Activated CD8-positive, alpha-beta memory T cell treated with anti-CD3 and anti-CD28 coated beads for 24 hours (primary cell): ENCODE measurements around the gene FOXJ3.
"Not testable (repeated sequence)": the region's sequence is repeated elsewhere in the genome, so short reads cannot be mapped to it uniquely, and the experiment has no call there.

ENCODE experiments used
- DNase-seq: peaks from one replicate; pipeline ENCODE4 v3.0.0-alpha.2; 2020

Gene FOXJ3

DNA sequence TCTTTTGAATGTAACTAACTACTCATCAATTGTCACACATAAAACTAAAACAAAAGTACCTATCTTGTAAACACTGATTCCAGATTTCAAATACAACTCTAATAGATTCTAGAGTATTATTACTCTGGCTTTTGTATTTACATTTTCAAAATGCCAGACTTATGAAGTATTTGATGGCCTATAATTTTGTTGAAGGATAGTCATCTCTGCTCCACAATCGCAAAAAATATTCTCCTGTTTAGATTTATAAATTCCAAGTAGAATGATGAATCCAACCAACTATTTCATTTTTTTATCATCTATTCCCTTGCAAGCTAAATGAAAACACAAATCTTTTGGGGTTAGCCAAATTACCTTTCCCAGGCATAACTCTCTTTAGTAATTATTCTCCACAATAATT, 95.5 kb downstream of the FOXJ3 start:
- DNase-seq = no peak

DNA sequence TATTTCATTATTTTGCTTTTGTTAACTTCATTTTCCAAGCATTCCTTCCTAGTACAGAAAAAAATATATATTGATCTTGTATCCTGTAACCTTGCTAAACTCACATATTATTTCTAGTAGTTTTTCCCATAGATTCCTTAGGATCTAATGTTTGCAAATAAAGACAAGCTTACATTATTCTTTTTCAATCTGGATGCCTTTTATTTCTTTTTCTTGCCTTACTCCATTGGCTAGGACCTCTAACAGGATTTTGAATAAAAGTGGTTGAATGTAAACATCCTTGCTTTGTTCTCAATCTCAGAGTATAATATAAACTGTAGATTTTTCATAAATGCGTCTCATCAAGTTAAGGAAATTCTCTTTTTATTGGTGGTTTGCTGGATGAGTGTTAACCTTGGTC, 96.0 kb downstream of the FOXJ3 start:
- no peak for DNase-seq

DNA sequence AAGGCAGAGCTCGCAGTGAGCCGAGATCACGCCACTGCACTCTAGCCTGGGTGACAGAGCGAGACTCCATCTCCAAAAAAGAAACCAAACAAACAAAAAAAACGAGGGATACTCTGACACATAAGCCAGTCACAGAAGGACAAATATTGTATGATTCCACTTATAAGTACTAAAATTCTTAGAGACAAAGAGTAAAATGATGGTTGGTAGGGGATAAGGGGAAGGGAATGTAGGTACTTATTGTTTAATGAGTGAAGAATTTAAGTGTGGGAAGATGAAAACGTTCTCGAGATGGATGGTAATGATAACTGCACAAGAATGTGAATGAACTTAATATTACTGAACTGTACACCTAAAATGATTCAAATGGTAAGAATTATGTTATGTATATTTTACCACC, 103.8 kb downstream of the FOXJ3 start:
- no peak for DNase-seq

DNA sequence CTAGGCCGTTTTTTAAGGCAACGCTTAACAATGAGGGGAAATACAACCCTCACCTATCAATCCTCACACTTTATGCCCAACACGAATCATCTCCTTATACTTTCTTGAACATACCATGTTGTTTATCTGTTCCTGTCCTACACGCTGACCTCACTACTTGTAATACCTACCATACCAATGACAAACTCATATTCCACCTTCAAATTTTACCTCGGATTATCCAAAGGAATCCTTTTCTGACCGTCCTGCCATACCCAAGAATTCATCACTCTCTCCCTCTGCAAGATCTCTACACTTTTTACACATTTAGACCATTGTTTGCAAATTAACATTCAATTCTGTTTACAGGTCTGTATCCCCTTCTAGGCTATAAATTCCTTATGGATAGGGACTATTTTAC, 106.1 kb downstream of the FOXJ3 start:
- no peak for DNase-seq

DNA sequence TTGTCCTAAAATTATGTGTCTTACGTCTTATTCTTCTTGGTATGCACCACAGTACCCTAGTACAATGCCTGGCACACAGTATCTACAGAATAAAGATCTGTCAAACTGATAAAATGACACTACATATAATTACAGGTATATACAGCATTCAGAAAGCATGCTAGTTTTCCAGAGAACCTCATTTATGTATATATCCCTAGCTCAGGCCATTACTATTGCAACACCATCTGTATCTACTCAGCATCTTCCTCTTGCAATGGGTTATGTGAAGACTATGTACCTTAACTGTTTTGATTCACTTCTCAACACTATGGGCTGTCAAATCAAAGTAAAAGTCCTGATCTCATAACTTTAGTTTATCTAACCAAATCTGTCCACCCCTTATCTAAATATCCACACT, 112.0 kb downstream of the FOXJ3 start:
- DNase-seq = no peak

DNA sequence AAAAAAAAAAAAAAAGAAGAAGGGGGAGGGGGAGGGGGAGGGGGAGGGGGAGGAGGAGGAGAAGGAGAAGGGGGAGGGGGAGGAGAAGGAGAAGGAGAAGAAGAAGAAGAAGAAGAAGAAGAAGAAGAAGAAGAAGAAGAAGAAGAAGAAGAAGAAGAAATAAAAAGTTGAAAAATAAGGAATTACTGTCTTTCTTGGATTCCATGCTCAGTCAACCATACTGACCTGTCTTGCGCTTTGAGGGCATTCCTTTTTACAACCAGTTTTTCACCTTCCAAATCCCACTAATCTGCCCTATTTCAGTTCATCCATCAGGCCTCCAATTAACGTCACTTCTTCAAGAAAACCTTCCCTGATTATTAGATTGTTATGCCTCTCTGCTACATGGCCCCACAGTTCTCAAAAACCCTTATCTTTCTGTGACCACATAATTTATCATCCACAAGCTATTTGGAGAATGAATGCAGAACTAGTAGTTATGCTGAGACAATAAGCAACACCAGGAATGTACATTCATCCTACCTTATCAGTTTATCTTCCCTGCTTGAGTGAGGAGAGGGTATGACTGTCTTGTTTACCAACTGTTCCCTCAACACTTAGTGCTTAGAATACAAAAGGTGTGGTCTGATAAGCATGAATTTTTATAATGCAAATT, 113.0 kb downstream of the FOXJ3 start:
- no peak for DNase-seq

- DNase-seq = no peak
Measured at GRCh38 chr1:42221456-42221855, 113.6 kb downstream of the FOXJ3 start.

DNA sequence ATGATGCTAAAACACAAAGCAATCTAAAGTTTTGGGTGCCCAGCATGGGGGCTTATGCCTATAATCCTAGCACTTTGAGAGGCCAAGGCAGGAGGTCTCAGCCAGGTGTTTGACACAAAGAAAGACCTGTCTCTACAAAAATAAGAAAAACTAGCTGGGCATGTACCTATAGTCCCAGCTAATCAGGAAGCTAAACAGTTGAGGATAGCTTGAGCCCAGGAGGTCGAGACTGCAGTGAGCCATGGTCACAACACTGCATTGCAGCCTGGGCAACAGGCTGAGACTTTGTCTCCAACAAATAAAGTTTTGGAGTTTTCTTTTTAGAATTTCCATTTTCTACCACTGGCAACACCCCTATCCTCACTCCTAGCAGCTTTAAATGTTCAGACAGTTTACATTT, 115.4 kb downstream of the FOXJ3 start:
- no peak for DNase-seq

- DNase-seq = no peak
Measured at GRCh38 chr1:42214447-42214871, 120.6 kb downstream of the FOXJ3 start.

DNA sequence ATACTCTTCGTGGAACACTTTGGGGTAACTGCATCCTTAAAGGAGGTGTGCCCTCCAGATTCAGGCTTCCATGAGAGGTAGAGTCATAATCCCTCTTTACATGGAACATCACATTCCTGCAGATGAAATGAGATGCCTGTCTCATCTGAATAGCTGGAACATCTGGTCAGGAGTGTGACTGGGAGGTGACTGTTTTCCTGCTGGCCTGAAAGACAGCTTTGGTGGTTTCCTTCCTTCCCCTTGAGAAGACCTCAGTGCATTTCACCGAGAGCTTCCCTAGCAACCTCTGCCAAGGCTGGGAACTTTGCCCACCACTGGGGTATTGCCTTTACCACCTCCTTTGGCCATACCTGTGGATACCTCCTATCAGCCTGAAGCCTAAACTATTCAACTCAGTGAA, 123.8 kb downstream of the FOXJ3 start:
- DNase-seq = no peak

- no peak for DNase-seq
Measured at GRCh38 chr1:42210421-42211133, 124.5 kb downstream of the FOXJ3 start.

DNA sequence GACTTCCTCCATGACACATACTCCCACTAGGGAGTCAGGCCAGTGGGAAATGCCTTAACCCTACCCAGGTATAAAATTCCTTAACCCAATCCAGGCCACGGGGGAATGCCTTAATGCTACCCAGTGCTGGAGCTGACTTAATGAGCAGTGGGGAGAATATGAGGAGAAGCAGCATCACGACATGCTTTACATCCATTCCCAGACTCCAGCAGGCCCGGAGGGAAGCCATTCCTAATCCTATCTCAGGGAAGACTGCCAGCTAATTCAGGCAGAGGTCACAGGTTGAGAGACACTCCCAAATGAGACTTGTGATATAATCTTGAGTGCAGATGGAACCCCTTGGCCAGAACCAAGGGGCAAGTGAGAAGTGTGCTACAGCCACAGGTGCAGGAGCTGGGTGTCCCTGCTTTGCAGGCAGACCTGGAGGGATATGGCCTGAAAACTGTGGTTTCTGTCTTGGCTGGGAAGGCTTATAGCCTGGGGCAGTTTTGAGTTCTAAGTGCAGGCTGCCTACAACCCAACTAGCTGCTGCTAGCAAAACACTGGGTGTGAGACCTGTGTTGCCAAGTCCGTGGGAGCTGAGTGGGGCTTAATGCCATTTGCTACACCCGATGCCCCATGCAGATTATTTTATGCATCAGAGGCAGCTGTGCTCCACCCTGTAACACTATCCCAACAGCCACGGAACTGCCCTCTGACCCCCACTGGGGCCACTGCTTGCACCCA, 125.3 kb downstream of the FOXJ3 start:
- no peak for DNase-seq

DNA sequence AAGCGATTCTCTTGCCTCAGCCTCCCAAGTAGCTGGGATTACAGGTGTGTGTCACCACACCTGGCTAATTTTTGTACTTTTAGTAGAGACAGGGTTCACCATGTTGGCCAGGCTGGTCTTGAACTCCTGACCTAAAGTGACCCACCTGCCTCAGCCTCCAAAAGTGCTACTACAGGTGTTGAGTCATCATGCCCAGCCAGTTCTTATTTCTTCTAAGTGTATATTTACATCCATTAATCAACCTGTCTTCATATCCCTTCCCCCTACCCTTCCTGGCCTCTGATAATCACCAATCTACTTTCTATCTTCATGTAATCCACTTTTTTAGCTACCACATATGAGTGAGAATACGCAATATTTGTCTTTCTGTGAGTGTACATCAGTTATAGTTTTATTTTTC, 128.1 kb downstream of the FOXJ3 start:
- DNase-seq = not testable (repeated sequence)

DNA sequence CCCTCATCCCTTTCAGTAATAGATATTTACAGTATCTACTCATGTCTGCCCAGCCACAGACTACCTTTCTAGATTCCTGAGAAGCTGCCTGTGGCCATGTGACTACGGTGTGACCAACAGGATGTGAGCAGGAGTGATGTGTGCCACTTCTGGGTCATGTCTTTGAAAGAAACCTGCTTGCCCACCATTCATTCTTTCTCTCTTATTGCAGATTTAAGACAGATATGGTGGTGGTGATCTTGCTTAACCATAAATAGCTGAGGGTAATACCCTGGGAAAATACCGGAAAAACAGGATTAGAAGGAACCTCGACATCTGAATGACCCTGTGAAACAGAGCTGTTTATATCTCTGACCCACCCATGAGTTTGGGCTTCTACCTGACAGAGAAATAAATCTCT, 128.9 kb downstream of the FOXJ3 start:
- no peak for DNase-seq

- DNase-seq = no peak
Measured at GRCh38 chr1:42201986-42202385, 133.0 kb downstream of the FOXJ3 start.

DNA sequence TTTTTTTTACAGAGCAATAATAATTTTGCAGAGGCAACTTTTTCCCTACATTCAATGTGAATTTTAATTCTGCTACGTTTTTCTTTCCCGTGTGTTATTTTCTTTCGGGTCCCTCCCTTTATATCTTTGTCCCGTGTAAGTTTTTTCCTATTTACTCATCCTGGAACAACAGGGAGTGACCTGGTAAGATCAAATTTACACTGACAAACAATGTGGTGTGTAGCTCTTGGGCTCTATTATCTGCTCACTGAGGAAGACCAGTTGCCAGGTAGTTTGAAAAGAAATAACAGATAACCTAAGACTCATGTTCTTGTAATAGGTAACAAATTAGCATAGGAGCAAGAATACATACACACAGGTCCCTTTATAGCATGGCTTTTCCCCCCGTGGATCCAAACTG, 136.8 kb downstream of the FOXJ3 start:
- no peak for DNase-seq

GRCh38 chr1:42195841-42196240, 139.2 kb downstream of the FOXJ3 start:
- no peak for DNase-seq

DNA sequence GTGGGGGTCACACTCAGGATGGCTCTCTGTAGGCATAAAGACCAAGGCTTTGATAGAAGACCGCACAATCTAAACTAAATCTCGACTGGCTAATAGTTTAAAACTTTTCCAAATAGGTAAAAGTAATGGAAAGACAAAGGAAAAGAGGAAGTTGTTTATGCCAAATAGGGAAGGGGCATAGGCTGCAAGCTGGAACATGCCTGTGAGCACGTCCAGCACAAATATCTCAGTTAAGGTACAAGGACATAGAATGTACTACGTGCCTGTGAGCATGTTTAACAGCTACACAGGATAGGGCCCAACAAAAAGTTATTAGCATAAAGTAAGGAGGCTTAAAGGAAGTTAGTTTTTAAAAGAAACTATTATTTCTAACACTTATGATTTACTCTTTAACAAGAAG, 142.9 kb downstream of the FOXJ3 start:
- DNase-seq = no peak

GRCh38 chr1:42191319-42191718, 143.7 kb downstream of the FOXJ3 start:
- DNase-seq = no peak

DNA sequence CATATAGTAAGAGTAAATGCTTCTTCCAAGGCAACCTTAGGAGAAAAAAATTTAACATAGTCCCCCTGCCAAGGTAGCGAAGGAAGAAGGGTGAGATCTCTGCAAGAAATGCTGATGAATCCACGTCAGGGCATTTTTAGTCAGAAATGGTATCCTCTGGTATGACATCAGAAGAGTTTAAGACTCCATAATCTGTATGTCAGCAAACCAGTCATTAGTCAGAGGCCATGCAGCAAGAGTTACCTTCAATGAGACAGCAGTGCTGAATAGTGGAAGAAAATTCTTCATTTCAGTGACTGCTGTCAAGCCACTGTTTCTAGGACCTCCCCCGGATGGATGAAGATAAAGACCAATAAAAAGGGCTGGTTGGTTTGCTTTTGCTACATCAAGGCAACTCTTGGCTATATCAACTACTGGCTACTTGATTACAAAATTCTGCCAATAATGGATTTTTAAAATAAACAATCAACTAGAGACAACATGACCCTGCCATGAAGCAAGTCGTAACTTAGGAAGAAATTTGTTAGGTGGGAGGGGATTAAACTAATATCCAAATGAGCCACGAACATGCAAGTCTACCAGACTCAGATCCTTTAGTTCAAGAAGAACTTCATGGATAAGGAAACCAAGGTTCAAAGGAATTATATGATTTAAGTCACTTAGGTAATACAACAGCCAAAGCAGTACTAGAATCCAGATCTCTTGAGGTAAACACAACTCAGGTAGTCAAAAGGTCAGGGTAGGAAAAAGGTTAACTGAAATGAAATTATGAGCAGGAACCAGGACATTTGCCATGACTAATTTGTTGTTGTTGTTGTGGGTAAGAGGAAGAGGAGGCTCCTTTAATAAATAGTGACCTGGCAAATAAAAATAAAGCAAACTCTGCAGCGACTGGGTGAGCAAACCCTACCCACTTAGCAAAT, 144.8 kb downstream of the FOXJ3 start:
- DNase-seq = no peak

GRCh38 chr1:42186152-42186551, 148.9 kb downstream of the FOXJ3 start:
- no peak for DNase-seq

GRCh38 chr1:42184616-42185015, 150.4 kb downstream of the FOXJ3 start:
- no peak for DNase-seq

- no peak for DNase-seq
Measured at GRCh38 chr1:42183957-42184268, 151.1 kb downstream of the FOXJ3 start.
